HG03520 (cell line): ENCODE data around the gene SFRP5.

Experiments used
- ATAC-seq: cut with Tn5 transposase; IDR thresholded peaks from one replicate; pipeline ENCODE4 v1.9.1; 2021; ENCODE audit warnings: mild to moderate bottlenecking, moderate library complexity; ENCODE audit not compliant: unreplicated experiment

Gene SFRP5

GRCh38 chr10:97766996-97767924 is 4.5 kb downstream of the SFRP5 start:
- no peak for ATAC-seq

- no peak for ATAC-seq
These were observed 5.5 kb downstream of the SFRP5 start for GRCh38 chr10:97766106-97766810.

GRCh38 chr10:97765201-97765600 is 6.6 kb downstream of the SFRP5 start:
- no peak for ATAC-seq

- no peak for ATAC-seq
These were observed 7.3 kb downstream of the SFRP5 start for GRCh38 chr10:97764519-97764931.

GRCh38 chr10:97763947-97764346 is 7.9 kb downstream of the SFRP5 start:
- ATAC-seq = no peak

- ATAC-seq = no peak
These were observed 8.4 kb downstream of the SFRP5 start for GRCh38 chr10:97763411-97763810.

GRCh38 chr10:97762816-97763215 is 9.0 kb downstream of the SFRP5 start:
- ATAC-seq = no peak

GRCh38 chr10:97762056-97762455 is 9.7 kb downstream of the SFRP5 start:
- no peak for ATAC-seq

GRCh38 chr10:97761331-97761865 is 10.4 kb downstream of the SFRP5 start:
- no peak for ATAC-seq

GRCh38 chr10:97760461-97761257 is 11.1 kb downstream of the SFRP5 start:
- ATAC-seq = no peak

GRCh38 chr10:97759946-97760345 is 11.9 kb downstream of the SFRP5 start:
- no peak for ATAC-seq

GRCh38 chr10:97759158-97759887 is 12.5 kb downstream of the SFRP5 start:
- no peak for ATAC-seq

GRCh38 chr10:97757471-97757870 is 14.3 kb downstream of the SFRP5 start:
- no peak for ATAC-seq

GRCh38 chr10:97755718-97756117 is 16.1 kb downstream of the SFRP5 start:
- ATAC-seq = no peak

- no peak for ATAC-seq
These were observed 17.1 kb downstream of the SFRP5 start for GRCh38 chr10:97754726-97755125.

- ATAC-seq = no peak
These were observed 18.8 kb downstream of the SFRP5 start for GRCh38 chr10:97752956-97753355.

- no peak for ATAC-seq
These were observed 23.7 kb downstream of the SFRP5 start for GRCh38 chr10:97748116-97748515.

GRCh38 chr10:97747573-97747972 is 24.2 kb downstream of the SFRP5 start:
- no peak for ATAC-seq

- no peak for ATAC-seq
These were observed 27.3 kb downstream of the SFRP5 start for GRCh38 chr10:97744405-97745035.
